ENCODE measurements around the gene FBXW10B.
"Not testable (repeated sequence)": the region's sequence is repeated elsewhere in the genome, so short reads cannot be mapped to it uniquely, and the experiment has no call there.

FBXW10B gene

GRCh38 chr17:15652960-15653359 lies 33.5 kb upstream of the FBXW10B start:
- Histone ChIP-seq H3K27ac (ENCODE audit: low read depth, low read length, severe bottlenecking) (no peak overlapping the region), H3K9me3 (ENCODE audit: control insufficient read depth, low read length) (no peaks in the 10 kb centered on the region), H3K4me1 (ENCODE audit: control insufficient read depth, insufficient read depth, low read length, poor library complexity, severe bottlenecking) (peaks cover 34% of the 10 kb centered on the region), H3K36me3 (ENCODE audit: control insufficient read depth, insufficient read depth, low read length) (peaks cover 21% of the 10 kb centered on the region), H3K4me3 (ENCODE audit: extremely low read depth, insufficient read depth, low read length, poor library complexity, severe bottlenecking) (no peak overlapping the region)
- 94 to 98% methylated on average over 4 to 5 of the region's 6 CpGs for WGBS, 2 experiments (ENCODE audit: insufficient coverage in 2 of 2)

GRCh38 chr17:15651583-15652110 lies 32.1 kb upstream of the FBXW10B start:
- peaks cover 8% of the 10 kb centered on the region for H3K36me3 ChIP-seq (ENCODE audit: control insufficient read depth, insufficient read depth, low read length)
- peaks cover 34% of the 10 kb centered on the region for H3K4me1 ChIP-seq (ENCODE audit: control insufficient read depth, insufficient read depth, low read length, poor library complexity, severe bottlenecking)
- H3K27ac ChIP-seq (ENCODE audit: low read depth, low read length, severe bottlenecking) = peak overlapping the region; percentile 81
- WGBS, 2 experiments (ENCODE audit: insufficient coverage in 2 of 2) = 9 to 14% methylated on average over 7 of the region's 8 CpGs
- H3K4me3 ChIP-seq (ENCODE audit: extremely low read depth, insufficient read depth, low read length, poor library complexity, severe bottlenecking) = no peak overlapping the region
- H3K9me3 ChIP-seq (ENCODE audit: control insufficient read depth, low read length) = no peaks in the 10 kb centered on the region

GRCh38 chr17:15650741-15651582 lies 31.5 kb upstream of the FBXW10B start:
- Histone ChIP-seq H3K27ac (ENCODE audit: low read depth, low read length, severe bottlenecking) (peak overlapping the region; percentile 81), H3K9me3 (ENCODE audit: control insufficient read depth, low read length) (no peaks in the 10 kb centered on the region), H3K4me1 (ENCODE audit: control insufficient read depth, insufficient read depth, low read length, poor library complexity, severe bottlenecking) (peaks cover 35% of the 10 kb centered on the region), H3K36me3 (ENCODE audit: control insufficient read depth, insufficient read depth, low read length) (peaks cover 6% of the 10 kb centered on the region), H3K4me3 (ENCODE audit: extremely low read depth, insufficient read depth, low read length, poor library complexity, severe bottlenecking) (no peak overlapping the region)
- 91 to 92% methylated on average over 9 to 11 of the region's 14 CpGs for WGBS, 2 experiments (ENCODE audit: insufficient coverage in 2 of 2)

DNA sequence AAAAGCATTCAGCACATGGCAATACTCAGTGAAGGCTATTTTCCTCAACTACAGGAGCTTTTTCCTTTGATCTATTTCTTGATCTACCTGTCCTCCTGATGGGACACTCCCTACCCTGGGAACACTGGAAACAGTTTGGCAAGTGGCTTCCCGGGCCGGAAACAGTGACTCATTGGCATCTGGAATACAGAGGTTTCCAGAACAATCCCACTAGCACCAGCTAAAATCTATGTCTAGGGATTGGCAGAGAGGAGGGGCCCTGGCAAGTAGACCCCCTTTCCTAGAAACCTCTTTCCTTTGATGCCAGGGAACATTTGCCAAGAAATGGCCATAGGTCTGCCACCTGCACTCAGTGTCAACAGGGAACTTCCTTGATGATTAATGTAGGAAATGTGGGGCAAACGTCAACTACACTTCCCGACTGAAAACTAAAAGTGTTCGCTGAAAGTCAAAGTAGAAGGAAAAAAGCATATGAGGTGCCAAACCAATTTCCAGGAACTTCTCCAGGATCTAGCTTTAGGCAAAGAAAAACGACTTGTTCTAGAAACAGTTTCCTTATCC lies 30.4 kb upstream of the FBXW10B start:
- Histone ChIP-seq H3K4me1 (ENCODE audit: control insufficient read depth, insufficient read depth, low read length, poor library complexity, severe bottlenecking) (peaks cover 36% of the 10 kb centered on the region), H3K27ac (ENCODE audit: low read depth, low read length, severe bottlenecking) (no peak overlapping the region), H3K4me3 (ENCODE audit: extremely low read depth, insufficient read depth, low read length, poor library complexity, severe bottlenecking) (no peak overlapping the region), H3K9me3 (ENCODE audit: control insufficient read depth, low read length) (no peaks in the 10 kb centered on the region), H3K36me3 (ENCODE audit: control insufficient read depth, insufficient read depth, low read length) (peaks cover 4% of the 10 kb centered on the region)
- WGBS, 2 experiments (ENCODE audit: insufficient coverage in 2 of 2) = 91 to 100% methylated on average over 3 to 4 of the region's 6 CpGs

DNA sequence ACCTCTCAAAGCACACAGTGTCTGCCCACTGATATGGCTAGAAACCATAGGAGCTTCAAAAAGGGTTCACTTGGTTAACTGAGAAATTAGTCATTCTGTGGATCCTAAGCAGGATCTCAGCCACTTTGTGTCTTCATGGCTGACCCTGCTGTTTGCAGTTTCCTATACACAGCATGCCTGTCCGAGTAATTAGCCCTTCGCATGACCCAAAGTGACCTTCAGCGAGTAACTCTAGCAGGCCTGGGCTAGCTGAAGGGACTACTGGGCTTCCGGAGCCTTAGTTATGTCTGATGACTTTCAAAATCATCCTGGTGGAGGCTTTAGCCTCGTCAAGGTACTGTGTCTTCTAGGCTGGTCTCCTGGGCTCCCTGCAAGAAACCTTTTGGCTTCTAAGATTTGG lies 28.9 kb upstream of the FBXW10B start:
- Histone ChIP-seq H3K4me3 (ENCODE audit: extremely low read depth, insufficient read depth, low read length, poor library complexity, severe bottlenecking) (no peak overlapping the region), H3K27ac (ENCODE audit: low read depth, low read length, severe bottlenecking) (peak overlapping the region; percentile 36), H3K4me1 (ENCODE audit: control insufficient read depth, insufficient read depth, low read length, poor library complexity, severe bottlenecking) (peaks cover 33% of the 10 kb centered on the region), H3K36me3 (ENCODE audit: control insufficient read depth, insufficient read depth, low read length) (peaks cover 4% of the 10 kb centered on the region), H3K9me3 (ENCODE audit: control insufficient read depth, low read length) (no peaks in the 10 kb centered on the region)
- WGBS, 2 experiments (ENCODE audit: insufficient coverage in 2 of 2) = 86 to 87% methylated on average over 5 of the region's 5 CpGs

GRCh38 chr17:15645942-15646312 lies 26.4 kb upstream of the FBXW10B start:
- H3K9me3 ChIP-seq (ENCODE audit: control insufficient read depth, low read length); H3K36me3 ChIP-seq (ENCODE audit: control insufficient read depth, insufficient read depth, low read length); H3K4me3 ChIP-seq (ENCODE audit: extremely low read depth, insufficient read depth, low read length, poor library complexity, severe bottlenecking): not testable (repeated sequence)
- Histone ChIP-seq H3K27ac (ENCODE audit: low read depth, low read length, severe bottlenecking) (peak overlapping the region; percentile 62), H3K4me1 (ENCODE audit: control insufficient read depth, insufficient read depth, low read length, poor library complexity, severe bottlenecking) (peaks cover 27% of the 10 kb centered on the region)
- no CpG with 5 or more reads among the region's 5 CpGs for WGBS, 2 experiments (ENCODE audit: insufficient coverage in 2 of 2)

GRCh38 chr17:15645099-15645941 lies 25.8 kb upstream of the FBXW10B start:
- Histone ChIP-seq H3K27ac (ENCODE audit: low read depth, low read length, severe bottlenecking) (peak overlapping the region; percentile 62), H3K4me1 (ENCODE audit: control insufficient read depth, insufficient read depth, low read length, poor library complexity, severe bottlenecking) (peaks cover 23% of the 10 kb centered on the region)
- not testable (repeated sequence) for H3K9me3 ChIP-seq (ENCODE audit: control insufficient read depth, low read length); H3K4me3 ChIP-seq (ENCODE audit: extremely low read depth, insufficient read depth, low read length, poor library complexity, severe bottlenecking); H3K36me3 ChIP-seq (ENCODE audit: control insufficient read depth, insufficient read depth, low read length)
- 17 to 27% methylated on average over 2 of the region's 10 CpGs for WGBS, 2 experiments (ENCODE audit: insufficient coverage in 2 of 2)

DNA sequence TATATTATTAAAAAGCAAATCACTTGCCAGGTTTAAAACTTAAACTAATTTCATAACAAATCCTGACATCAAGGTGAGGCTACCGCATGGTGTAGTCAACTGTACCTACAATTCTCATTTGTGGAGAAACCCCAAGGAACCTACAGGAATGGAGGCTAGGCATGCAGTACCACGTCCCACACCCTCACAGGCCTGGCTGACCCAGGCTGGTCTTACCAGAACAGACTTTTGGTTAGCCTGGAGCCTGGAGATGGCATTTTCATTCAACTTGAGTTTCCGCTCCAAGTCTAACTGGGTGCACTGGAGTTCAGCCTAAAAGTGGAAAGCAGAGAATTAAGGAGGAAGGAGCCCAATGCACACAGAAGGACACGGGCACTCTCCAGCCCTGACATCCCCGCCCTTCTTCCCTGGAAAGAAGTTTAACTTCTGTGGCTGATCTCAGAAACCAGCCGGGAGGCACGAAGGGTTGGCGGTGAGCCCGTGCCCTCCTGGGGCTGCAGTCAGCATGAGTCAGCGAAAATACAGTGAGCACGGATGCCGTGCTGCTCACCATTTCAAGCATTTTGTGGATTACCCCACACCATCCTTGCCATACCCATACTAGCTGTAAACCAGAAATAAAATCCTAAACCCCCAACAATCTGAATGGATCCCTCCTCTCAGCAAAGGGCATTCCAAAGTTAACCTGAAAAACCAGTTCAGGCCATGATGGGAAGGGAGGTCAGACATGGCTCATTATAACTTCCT lies 23.2 kb upstream of the FBXW10B start:
- H3K4me1 ChIP-seq (ENCODE audit: control insufficient read depth, insufficient read depth, low read length, poor library complexity, severe bottlenecking) = peaks cover 11% of the 10 kb centered on the region
- whole genome bisulfite sequencing, 2 experiments (ENCODE audit: insufficient coverage in 2 of 2) = no CpG with 5 or more reads among the region's 12 CpGs
- not testable (repeated sequence) for H3K9me3 ChIP-seq (ENCODE audit: control insufficient read depth, low read length); H3K36me3 ChIP-seq (ENCODE audit: control insufficient read depth, insufficient read depth, low read length); H3K27ac ChIP-seq (ENCODE audit: low read depth, low read length, severe bottlenecking); H3K4me3 ChIP-seq (ENCODE audit: extremely low read depth, insufficient read depth, low read length, poor library complexity, severe bottlenecking)

DNA sequence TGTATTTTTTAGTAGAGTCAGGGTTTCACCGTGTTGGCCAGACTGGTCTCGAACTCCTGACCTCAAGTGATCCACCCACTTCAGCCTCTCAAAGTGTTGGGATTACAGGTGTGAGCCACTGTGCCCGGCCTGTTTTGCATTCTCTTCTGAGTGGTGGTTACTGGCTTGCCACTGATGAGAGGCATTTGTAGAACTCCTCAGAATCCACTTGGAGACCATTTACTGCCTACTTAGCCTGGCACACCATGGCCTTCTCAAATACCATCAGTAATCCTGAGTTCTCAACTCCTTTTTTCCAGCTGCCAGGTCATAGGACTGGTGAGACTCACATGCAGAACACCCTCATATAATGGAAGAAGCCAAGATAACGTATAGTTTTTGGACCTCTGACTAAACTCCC lies 22.5 kb upstream of the FBXW10B start:
- peaks cover 11% of the 10 kb centered on the region for H3K4me1 ChIP-seq (ENCODE audit: control insufficient read depth, insufficient read depth, low read length, poor library complexity, severe bottlenecking)
- not testable (repeated sequence) for H3K9me3 ChIP-seq (ENCODE audit: control insufficient read depth, low read length); H3K36me3 ChIP-seq (ENCODE audit: control insufficient read depth, insufficient read depth, low read length); H3K4me3 ChIP-seq (ENCODE audit: extremely low read depth, insufficient read depth, low read length, poor library complexity, severe bottlenecking); H3K27ac ChIP-seq (ENCODE audit: low read depth, low read length, severe bottlenecking)
- WGBS, 2 experiments (ENCODE audit: insufficient coverage in 2 of 2) = no CpG with 5 or more reads among the region's 4 CpGs

DNA sequence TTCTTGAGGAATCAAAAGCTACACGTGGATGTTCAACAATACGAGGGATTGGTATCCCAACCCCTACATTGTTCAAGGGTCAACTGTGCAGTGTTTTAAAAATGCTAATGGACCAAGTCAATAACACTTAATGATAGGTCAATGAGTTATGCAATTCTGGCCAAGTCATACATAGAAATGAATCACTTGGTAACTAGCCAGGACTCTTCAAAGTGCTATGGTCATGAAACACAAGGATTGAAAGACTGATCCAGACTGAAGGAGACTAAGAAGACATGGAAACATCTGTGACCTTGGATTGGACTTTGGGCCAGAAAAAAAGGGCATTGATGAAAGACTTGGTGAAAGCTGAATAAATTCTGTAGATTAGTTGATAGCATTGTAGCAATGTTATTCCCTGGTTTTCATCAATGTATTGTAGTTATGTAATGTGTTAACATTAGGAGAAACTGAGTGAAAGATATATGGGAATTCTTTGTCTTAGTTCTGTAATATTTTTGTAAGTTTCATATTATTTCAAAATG lies 11.5 kb upstream of the FBXW10B start:
- not testable (repeated sequence) for H3K4me3 ChIP-seq (ENCODE audit: extremely low read depth, insufficient read depth, low read length, poor library complexity, severe bottlenecking); H3K27ac ChIP-seq (ENCODE audit: low read depth, low read length, severe bottlenecking); H3K4me1 ChIP-seq (ENCODE audit: control insufficient read depth, insufficient read depth, low read length, poor library complexity, severe bottlenecking); H3K36me3 ChIP-seq (ENCODE audit: control insufficient read depth, insufficient read depth, low read length); H3K9me3 ChIP-seq (ENCODE audit: control insufficient read depth, low read length)
- no CpG with 5 or more reads among the region's 2 CpGs for whole genome bisulfite sequencing, 2 experiments (ENCODE audit: insufficient coverage in 2 of 2)
